Measurements from ENCODE around the gene CAPZA2. TPM values are rescaled to one million over a fixed set of nuclear protein-coding genes. Genes with fewer than 3 reads are reported as not detected.

Gene CAPZA2
- total RNA-seq, 1 experiment from 2014 or later = 57.7 TPM

DNA sequence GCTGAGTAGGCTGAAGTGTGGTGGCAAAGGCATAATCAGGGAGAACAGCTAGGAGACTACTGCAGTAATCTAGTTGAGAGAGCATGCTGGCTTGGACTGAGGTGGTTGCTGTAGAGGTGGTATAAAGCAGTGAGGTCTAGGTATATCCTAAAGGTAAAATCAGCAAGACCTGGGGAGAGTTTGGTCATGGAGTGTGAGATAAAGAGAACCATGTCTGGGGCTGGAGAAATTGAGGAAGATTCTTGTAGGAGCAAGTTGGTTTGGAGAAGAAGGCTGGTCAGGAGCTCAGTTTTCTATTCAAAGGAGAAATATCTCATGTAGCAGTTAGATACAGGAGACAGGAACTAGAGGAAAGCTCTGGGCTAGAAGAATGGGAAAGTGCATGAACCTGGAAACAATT, 58.0 kb downstream of the CAPZA2 start:
- Histone ChIP-seq H3F3A (ENCODE audit: low read length, unreplicated experiment) (no peaks in the 10 kb centered on the region), H3K27ac (ENCODE audit: low read length) (no peak overlapping the region), H3K4me1 (ENCODE audit: insufficient read depth, low read length) (no peaks in the 10 kb centered on the region), H3K79me2 (ENCODE audit: low read length) (no peaks in the 10 kb centered on the region), H3K4me3 (ENCODE audit: low read length) (no peak overlapping the region), H3K27me3 (ENCODE audit: low read length) (no peaks in the 10 kb centered on the region), H3K36me3 (ENCODE audit: low read depth, low read length) (peaks cover 19% of the 10 kb centered on the region; the same call in 1 of the 2 replicates), H3K4me2 (ENCODE audit: low read length) (no peak overlapping the region), H3K9ac (ENCODE audit: low read length) (no peak overlapping the region), H2AFZ (ENCODE audit: low read length) (no peak overlapping the region), H3K9me3 (ENCODE audit: low read length) (no peaks in the 10 kb centered on the region), H4K20me1 (ENCODE audit: low read length) (no peaks in the 10 kb centered on the region), H3K9me2 (replicated peaks; ENCODE audit: low read length) (no peaks in the 10 kb centered on the region)
- ATAC-seq (no peak), DNase-seq (no peak)
- POLR2A ChIA-PET (ENCODE audit: unreplicated experiment) = no interaction called here
- CTCF ChIA-PET = no interaction called here
- TF ChIP-seq, protein P1, sequence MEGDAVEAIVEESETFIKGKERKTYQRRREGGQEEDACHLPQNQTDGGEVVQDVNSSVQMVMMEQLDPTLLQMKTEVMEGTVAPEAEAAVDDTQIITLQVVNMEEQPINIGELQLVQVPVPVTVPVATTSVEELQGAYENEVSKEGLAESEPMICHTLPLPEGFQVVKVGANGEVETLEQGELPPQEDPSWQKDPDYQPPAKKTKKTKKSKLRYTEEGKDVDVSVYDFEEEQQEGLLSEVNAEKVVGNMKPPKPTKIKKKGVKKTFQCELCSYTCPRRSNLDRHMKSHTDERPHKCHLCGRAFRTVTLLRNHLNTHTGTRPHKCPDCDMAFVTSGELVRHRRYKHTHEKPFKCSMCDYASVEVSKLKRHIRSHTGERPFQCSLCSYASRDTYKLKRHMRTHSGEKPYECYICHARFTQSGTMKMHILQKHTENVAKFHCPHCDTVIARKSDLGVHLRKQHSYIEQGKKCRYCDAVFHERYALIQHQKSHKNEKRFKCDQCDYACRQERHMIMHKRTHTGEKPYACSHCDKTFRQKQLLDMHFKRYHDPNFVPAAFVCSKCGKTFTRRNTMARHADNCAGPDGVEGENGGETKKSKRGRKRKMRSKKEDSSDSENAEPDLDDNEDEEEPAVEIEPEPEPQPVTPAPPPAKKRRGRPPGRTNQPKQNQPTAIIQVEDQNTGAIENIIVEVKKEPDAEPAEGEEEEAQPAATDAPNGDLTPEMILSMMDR (conservative IDR thresholded peaks at IDR 0.05; ENCODE audit: low read depth, low read length) = no peak
- TF ChIP-seq EZH2phosphoT487 (IDR thresholded peaks at IDR 0.05; ENCODE audit: borderline replicate concordance, low read length) (no peak), EZH2 (IDR thresholded peaks at IDR 0.05; ENCODE audit: low read length, unreplicated experiment) (no peak)
- no TSS peak for BruUV-seq (replicated peaks)
- intact Hi-C loops (cut with micrococcal nuclease) = no loop called here

DNA sequence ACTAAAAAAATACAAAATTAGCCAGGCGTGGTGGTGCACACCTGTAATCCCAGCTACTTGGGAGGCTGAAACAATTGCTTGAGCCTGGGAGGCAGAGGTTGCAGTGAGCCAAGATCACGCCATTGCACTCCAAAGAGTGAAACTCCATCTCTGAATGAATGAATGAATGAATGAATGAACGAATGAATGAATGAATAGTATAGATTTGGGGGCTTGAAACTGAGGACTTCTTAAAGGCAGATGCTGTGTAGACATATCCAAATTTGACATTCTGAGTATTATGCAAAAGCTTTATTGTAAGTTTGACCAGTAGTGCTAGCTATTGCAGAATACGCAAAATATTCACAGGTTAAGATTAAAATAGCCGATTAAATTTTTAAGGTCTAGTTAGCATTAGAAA, 60.2 kb downstream of the CAPZA2 start:
- TF ChIP-seq, protein P1 (conservative IDR thresholded peaks at IDR 0.05; ENCODE audit: low read depth, low read length) = no peak
- TF ChIP-seq EZH2phosphoT487 (IDR thresholded peaks at IDR 0.05; ENCODE audit: borderline replicate concordance, low read length) (no peak), EZH2 (IDR thresholded peaks at IDR 0.05; ENCODE audit: low read length, unreplicated experiment) (no peak)
- Histone ChIP-seq H3K27me3 (ENCODE audit: low read length) (no peaks in the 10 kb centered on the region), H3K36me3 (ENCODE audit: low read depth, low read length) (peaks cover 8% of the 10 kb centered on the region; the same call in 1 of the 2 replicates), H3K79me2 (ENCODE audit: low read length) (no peaks in the 10 kb centered on the region), H3K9ac (ENCODE audit: low read length) (no peak overlapping the region), H3K9me2 (replicated peaks; ENCODE audit: low read length) (no peaks in the 10 kb centered on the region), H2AFZ (ENCODE audit: low read length) (no peak overlapping the region), H3F3A (ENCODE audit: low read length, unreplicated experiment) (no peaks in the 10 kb centered on the region), H3K4me3 (ENCODE audit: low read length) (no peak overlapping the region), H3K27ac (ENCODE audit: low read length) (no peak overlapping the region), H3K9me3 (ENCODE audit: low read length) (no peaks in the 10 kb centered on the region), H3K4me2 (ENCODE audit: low read length) (no peak overlapping the region), H3K4me1 (ENCODE audit: insufficient read depth, low read length) (no peaks in the 10 kb centered on the region), H4K20me1 (ENCODE audit: low read length) (no peaks in the 10 kb centered on the region)
- intact Hi-C loops (cut with micrococcal nuclease) = no loop called here
- ChIA-PET CTCF (no interaction called here), POLR2A (ENCODE audit: unreplicated experiment) (no interaction called here)
- no peak for DNase-seq
- ATAC-seq = no peak
- no TSS peak for BruUV-seq (replicated peaks)

DNA sequence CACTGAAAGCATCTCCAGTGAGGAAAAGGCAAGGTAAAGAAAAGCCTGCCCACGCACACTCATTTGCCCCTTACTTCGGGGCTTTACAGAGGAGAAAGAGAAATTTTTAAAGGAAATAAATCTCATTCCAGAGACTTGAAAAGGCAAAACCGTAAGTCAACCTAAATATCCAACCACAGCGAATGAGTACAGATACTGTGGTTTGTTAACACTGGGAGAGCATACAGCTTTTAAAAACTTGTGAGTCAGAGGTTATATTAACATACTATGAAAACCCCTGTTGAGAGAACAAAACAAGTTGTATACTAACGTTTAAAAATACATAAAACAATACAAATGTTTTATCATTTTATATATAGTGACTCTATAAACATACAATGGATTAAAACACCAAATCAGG, 62.4 kb downstream of the CAPZA2 start:
- ChIA-PET CTCF (interaction anchor here (0.8 kb wide), 1 partner anchor 64 kb away, joined by 3 read pairs; no protein-coding TSS in a partner anchor), POLR2A (ENCODE audit: unreplicated experiment) (no interaction called here)
- no peaks in the 10 kb centered on the region for H3K36me3 ChIP-seq (ENCODE audit: low read depth, low read length)
- ATAC-seq = peak; percentile 66
- BruUV-seq (replicated peaks) = no TSS peak
- no peaks in the 10 kb centered on the region for H3K27me3 ChIP-seq (ENCODE audit: low read length)
- H3K4me3 ChIP-seq (ENCODE audit: low read length) = no peak overlapping the region
- no peak overlapping the region for H3K27ac ChIP-seq (ENCODE audit: low read length)
- no peaks in the 10 kb centered on the region for H4K20me1 ChIP-seq (ENCODE audit: low read length)
- no peak overlapping the region for H2AFZ ChIP-seq (ENCODE audit: low read length)
- no peak overlapping the region for H3K9ac ChIP-seq (ENCODE audit: low read length)
- H3K4me1 ChIP-seq (ENCODE audit: insufficient read depth, low read length) = peaks cover 7% of the 10 kb centered on the region; the same call in 1 of the 2 replicates
- H3K79me2 ChIP-seq (ENCODE audit: low read length) = no peaks in the 10 kb centered on the region
- no peak overlapping the region for H3K4me2 ChIP-seq (ENCODE audit: low read length)
- peak; percentile 12 for DNase-seq
- no peaks in the 10 kb centered on the region for H3K9me3 ChIP-seq (ENCODE audit: low read length)
- TF ChIP-seq, protein P1 (conservative IDR thresholded peaks at IDR 0.05; ENCODE audit: low read depth, low read length) = no peak
- no peak for TF ChIP-seq EZH2 (IDR thresholded peaks at IDR 0.05; ENCODE audit: low read length, unreplicated experiment)
- no peak for TF ChIP-seq EZH2phosphoT487 (IDR thresholded peaks at IDR 0.05; ENCODE audit: borderline replicate concordance, low read length)
- no peaks in the 10 kb centered on the region for H3K9me2 ChIP-seq (replicated peaks; ENCODE audit: low read length)
- no peaks in the 10 kb centered on the region for H3F3A ChIP-seq (ENCODE audit: low read length, unreplicated experiment)
- intact Hi-C loops (cut with micrococcal nuclease) = no loop called here
